Measurements from ENCODE around the gene ASIC2.

The ASIC2 gene

DNA sequence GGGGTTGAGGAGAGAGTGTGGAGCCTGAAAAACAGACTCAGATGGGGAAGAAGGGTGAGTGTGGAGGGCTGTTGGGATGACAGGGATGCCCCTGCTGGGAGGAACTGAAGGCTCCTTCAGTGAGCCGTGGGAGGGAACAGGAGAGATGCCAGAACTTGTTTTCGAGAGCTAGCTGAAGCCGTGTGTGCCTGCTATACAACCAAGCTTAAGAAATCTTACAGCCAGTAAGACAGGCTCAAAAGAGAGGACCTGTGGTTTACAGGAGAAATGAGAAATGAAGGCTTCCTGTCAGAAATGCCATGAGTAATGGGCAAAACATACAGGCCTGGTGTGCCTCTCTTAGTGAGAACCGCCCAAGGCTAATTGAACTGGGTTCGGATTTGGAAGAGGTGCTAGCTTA, 201.8 kb downstream of the ASIC2 start:
- no peak for DNase-seq (ENCODE audit: low read depth in 1 of 2, low spot score in 1 of 2)
- Histone ChIP-seq H3K27me3 (ENCODE audit: insufficient read depth, poor library complexity, severe bottlenecking) (no peaks in the 10 kb centered on the region), H3K4me3 (replicated peaks; ENCODE audit: insufficient read depth, low read length) (no peak overlapping the region), H3K27ac (replicated peaks) (no peak overlapping the region)
- TF ChIP-seq GABPA (IDR thresholded peaks at IDR 0.05; ENCODE audit: low read depth) (no peak), SPI1 (IDR thresholded peaks at IDR 0.05; ENCODE audit: borderline replicate concordance, low read depth) (no peak)
- TF ChIP-seq, protein P1, sequence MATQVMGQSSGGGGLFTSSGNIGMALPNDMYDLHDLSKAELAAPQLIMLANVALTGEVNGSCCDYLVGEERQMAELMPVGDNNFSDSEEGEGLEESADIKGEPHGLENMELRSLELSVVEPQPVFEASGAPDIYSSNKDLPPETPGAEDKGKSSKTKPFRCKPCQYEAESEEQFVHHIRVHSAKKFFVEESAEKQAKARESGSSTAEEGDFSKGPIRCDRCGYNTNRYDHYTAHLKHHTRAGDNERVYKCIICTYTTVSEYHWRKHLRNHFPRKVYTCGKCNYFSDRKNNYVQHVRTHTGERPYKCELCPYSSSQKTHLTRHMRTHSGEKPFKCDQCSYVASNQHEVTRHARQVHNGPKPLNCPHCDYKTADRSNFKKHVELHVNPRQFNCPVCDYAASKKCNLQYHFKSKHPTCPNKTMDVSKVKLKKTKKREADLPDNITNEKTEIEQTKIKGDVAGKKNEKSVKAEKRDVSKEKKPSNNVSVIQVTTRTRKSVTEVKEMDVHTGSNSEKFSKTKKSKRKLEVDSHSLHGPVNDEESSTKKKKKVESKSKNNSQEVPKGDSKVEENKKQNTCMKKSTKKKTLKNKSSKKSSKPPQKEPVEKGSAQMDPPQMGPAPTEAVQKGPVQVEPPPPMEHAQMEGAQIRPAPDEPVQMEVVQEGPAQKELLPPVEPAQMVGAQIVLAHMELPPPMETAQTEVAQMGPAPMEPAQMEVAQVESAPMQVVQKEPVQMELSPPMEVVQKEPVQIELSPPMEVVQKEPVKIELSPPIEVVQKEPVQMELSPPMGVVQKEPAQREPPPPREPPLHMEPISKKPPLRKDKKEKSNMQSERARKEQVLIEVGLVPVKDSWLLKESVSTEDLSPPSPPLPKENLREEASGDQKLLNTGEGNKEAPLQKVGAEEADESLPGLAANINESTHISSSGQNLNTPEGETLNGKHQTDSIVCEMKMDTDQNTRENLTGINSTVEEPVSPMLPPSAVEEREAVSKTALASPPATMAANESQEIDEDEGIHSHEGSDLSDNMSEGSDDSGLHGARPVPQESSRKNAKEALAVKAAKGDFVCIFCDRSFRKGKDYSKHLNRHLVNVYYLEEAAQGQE (IDR thresholded peaks at IDR 0.05; ENCODE audit: insufficient replicate concordance, low read depth) = no peak

DNA sequence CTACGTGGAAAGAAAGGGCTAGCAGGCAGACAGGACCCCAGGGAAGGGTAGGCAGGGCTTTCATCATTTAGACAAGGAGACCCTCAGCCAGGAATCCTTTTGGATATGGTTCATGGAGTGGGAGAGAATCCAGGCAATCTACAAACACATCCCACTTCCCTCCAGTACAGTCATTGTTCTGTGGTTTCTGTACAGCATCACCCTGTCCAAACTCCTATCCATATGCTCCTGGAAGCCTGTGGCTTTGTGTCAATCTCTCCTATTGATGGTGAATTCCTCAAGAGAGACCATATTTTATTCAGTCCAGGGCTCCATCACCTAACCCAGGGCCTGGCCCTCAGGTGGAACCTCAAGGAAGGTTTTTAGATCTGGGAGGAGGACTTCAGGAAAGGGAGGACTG, 202.3 kb downstream of the ASIC2 start:
- no peaks in the 10 kb centered on the region for H3K27me3 ChIP-seq (ENCODE audit: insufficient read depth, poor library complexity, severe bottlenecking)
- TF ChIP-seq GABPA (IDR thresholded peaks at IDR 0.05; ENCODE audit: low read depth) (no peak), POLR2AphosphoS5 (IDR thresholded peaks at IDR 0.05; ENCODE audit: low read depth) (no peak), SPI1 (IDR thresholded peaks at IDR 0.05; ENCODE audit: borderline replicate concordance, low read depth) (no peak)
- TF ChIP-seq, protein P2, sequence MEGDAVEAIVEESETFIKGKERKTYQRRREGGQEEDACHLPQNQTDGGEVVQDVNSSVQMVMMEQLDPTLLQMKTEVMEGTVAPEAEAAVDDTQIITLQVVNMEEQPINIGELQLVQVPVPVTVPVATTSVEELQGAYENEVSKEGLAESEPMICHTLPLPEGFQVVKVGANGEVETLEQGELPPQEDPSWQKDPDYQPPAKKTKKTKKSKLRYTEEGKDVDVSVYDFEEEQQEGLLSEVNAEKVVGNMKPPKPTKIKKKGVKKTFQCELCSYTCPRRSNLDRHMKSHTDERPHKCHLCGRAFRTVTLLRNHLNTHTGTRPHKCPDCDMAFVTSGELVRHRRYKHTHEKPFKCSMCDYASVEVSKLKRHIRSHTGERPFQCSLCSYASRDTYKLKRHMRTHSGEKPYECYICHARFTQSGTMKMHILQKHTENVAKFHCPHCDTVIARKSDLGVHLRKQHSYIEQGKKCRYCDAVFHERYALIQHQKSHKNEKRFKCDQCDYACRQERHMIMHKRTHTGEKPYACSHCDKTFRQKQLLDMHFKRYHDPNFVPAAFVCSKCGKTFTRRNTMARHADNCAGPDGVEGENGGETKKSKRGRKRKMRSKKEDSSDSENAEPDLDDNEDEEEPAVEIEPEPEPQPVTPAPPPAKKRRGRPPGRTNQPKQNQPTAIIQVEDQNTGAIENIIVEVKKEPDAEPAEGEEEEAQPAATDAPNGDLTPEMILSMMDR (IDR thresholded peaks at IDR 0.05; ENCODE audit: insufficient read depth, low read length) = no peak
- TF ChIP-seq, protein P1 (IDR thresholded peaks at IDR 0.05; ENCODE audit: insufficient replicate concordance, low read depth) = no peak
- H3K4me3 ChIP-seq (replicated peaks; ENCODE audit: insufficient read depth, low read length) = no peak overlapping the region
- DNase-seq (ENCODE audit: low read depth in 1 of 2, low spot score in 1 of 2) = no peak
- H3K27ac ChIP-seq (replicated peaks) = no peak overlapping the region

DNA sequence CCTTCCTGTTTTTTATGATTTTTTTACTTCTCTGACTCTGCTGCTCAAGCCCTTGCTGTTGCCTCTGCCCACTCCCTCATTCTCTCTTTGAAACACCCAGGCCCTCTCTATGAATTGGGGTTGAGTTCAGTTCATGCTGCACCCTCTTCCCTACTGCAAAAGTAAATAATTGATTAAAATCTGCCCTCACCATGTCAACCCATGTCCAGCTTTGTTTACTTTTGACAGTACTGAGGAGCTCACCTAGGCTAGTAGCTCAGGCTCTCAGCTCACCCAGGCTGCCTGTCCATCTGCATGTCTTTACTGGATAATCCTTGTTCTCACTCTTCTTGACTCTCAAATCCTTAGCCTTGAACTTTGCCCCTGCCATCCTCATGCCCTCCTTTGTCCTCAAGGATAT, 206.2 kb downstream of the ASIC2 start:
- no peak for DNase-seq (ENCODE audit: low read depth in 1 of 2, low spot score in 1 of 2)

More for the DNA sequence above, 206.2 kb downstream of the ASIC2 start:
- no peaks in the 10 kb centered on the region for H3K27me3 ChIP-seq (ENCODE audit: insufficient read depth, poor library complexity, severe bottlenecking)
- no peak for TF ChIP-seq SPI1 (IDR thresholded peaks at IDR 0.05; ENCODE audit: borderline replicate concordance, low read depth)
- TF ChIP-seq GABPA (IDR thresholded peaks at IDR 0.05; ENCODE audit: low read depth) = no peak
- TF ChIP-seq, protein P2 (IDR thresholded peaks at IDR 0.05; ENCODE audit: insufficient read depth, low read length) = no peak
- TF ChIP-seq, protein P1 (IDR thresholded peaks at IDR 0.05; ENCODE audit: insufficient replicate concordance, low read depth) = no peak
- H3K4me3 ChIP-seq (replicated peaks; ENCODE audit: insufficient read depth, low read length) = no peak overlapping the region
- no peak overlapping the region for H3K27ac ChIP-seq (replicated peaks)

Measured in HL-60 (cell line).